Heart right ventricle (tissue), 16 donors: ENCODE data around the gene TST. TPM values are rescaled to one million over a fixed set of nuclear protein-coding genes. Genes with fewer than 3 reads are reported as not detected.

Experiments used
- ATAC-seq, 8 donors: fragments of 200-7000 bp; cut with Tn5 transposase; one replicate each; pipeline ENCODE4 v1.9.1; 2020; ENCODE audit warnings: mild to moderate bottlenecking in 8 of 8, moderate library complexity in 8 of 8, moderate number of reproducible peaks in 1 of 8
- DNase-seq, 2 donors: peaks; one replicate each; pipeline ENCODE4 v3.0.0-alpha.2; 2020
- H3K27ac ChIP-seq, 10 donors: fragments of 200-600 bp; sonication (generic) in 2 of 10; one replicate each; pipeline versions ENCODE4 v1.5.0 to v1.8.0; 2020 to 2022; ENCODE audit warnings: mild to moderate bottlenecking in 3 of 10
- H3K27me3 ChIP-seq, 7 donors: fragments of 200-600 bp; one replicate each; pipeline ENCODE4 v1.8.0; 2021 to 2022; ENCODE audit warnings: mild to moderate bottlenecking in 2 of 7
- H3K36me3 ChIP-seq, 9 donors: fragments of 200-600 bp; sonication (generic) in 1 of 9; one replicate each; pipeline versions ENCODE4 v1.5.0 to v1.8.0; 2020 to 2022; ENCODE audit warnings: mild to moderate bottlenecking in 2 of 9
- H3K4me1 ChIP-seq, 9 donors: fragments of 200-600 bp; sonication (generic) in 1 of 9; one replicate each; pipeline versions ENCODE4 v1.5.0 to v1.8.0; 2020 to 2022; ENCODE audit warnings: mild to moderate bottlenecking in 4 of 9
- H3K4me3 ChIP-seq, 10 donors: fragments of 200-600 bp; sonication (generic) in 2 of 10; one replicate each; pipeline versions ENCODE4 v1.5.0 to v1.8.0; 2020 to 2022; ENCODE audit warnings: mild to moderate bottlenecking in 7 of 10, moderate library complexity in 2 of 10
- H3K9me3 ChIP-seq, 11 donors: fragments of 200-600 bp in 10 of 11; sonication (generic) in 2 of 11; one replicate each; pipeline versions ENCODE4 v1.5.0 to v1.8.0; 2013 to 2022; ENCODE audit warnings: mild to moderate bottlenecking in 2 of 11, control low read depth in 1 of 11, moderate library complexity in 1 of 11
- WGBS, 2 donors: extraction: QIAGEN DNeasy Blood & Tissue Kit; methylation state at CpG; one replicate each; pipeline ENCODE4 v1.1.7; 2013; ENCODE audit warnings: inconsistent platforms in 1 of 2; 5-methylcytosine and 5-hydroxymethylcytosine counted together
- intact Hi-C, 10 donors: fragments of 100-400 bp; cut with DNase I; formaldehyde crosslinking; loops; one replicate each; pipeline versions ENCODE4 v1.11.1 to v1.14.2; 2022
- polyA plus RNA-seq, 2 donors: library from polyadenylated mRNA; stranded (reverse); fragments of 200-250 nt; gene quantifications; one replicate each; pipeline ENCODE4 v1.2.3, GENCODE V29; 2013
- total RNA-seq, 10 donors: library from RNA; stranded (reverse); fragmentation: NEBNext Ultra II Directional in 3 of 10; extraction: Animal tissue kit (Norgen Biotek cat#: 25700) in 3 of 10; gene quantifications; one replicate each; pipeline versions ENCODE4 v1.2.1 to v1.2.4, GENCODE V29; 2021 to 2023
- TF ChIP-seq, protein P1 (sequence below), 9 donors: fragments of 200-600 bp; sonication (generic) in 2 of 9; IDR thresholded peaks; one replicate each; pipeline versions ENCODE4 v1.5.0 to v1.8.0; 2021 to 2022; ENCODE audit warnings: antibody characterized with exemption in 9 of 9, mild to moderate bottlenecking in 5 of 9, moderate library complexity in 1 of 9
- donor health status: Arrhythmogenic right ventricular cardiomyopathy.
- donor health status: ischemic (EF 13 %, LVEDD 7.1; RV severe dilation, severe dysfunction).
- donor health status: healthy with polysubstance abuse.
- donor health status: DM: no; HTN: yes; CAD: no.
- donor health status: DM: no; HTN: no; CAD: no.
- donor health status: ischemic (EF 25% LVEDD 6.9; RV normal size, moderate dysfunction).
- donor health status: ischemic (EF 25% LVEDD 5.7; RV mildly dilated, moderate dysfunction).
- donor health status: healthy.
- donor health status: DM: yes; HTN: yes; CAD: no.
- donor health status: Ischemic cardiomyopathy.
- donor health status: ischemic (EF 35%, LVEDD 5.7; RV mildly dilated, moderate dysfunction).
- donor health status: nonischemic (EF 11% LVEDD 7.7; RV severe dilation, severe dysfunction).
- donor health status: DM: yes; HTN: yes; CAD: no.
- donor health status: PGD.
- donor health status: ischemic (EF 29% LVEDD 5.4; RV normal size, mild dysfunction).
- donor health status: nonischemic (EF 23%, LVEDD 6.1; RV moderate dilation, normal function).

The TST gene
- total and polyA plus RNA-seq, 12 donors, result 34.1 to 87.4 (median 50.6) TPM

DNA sequence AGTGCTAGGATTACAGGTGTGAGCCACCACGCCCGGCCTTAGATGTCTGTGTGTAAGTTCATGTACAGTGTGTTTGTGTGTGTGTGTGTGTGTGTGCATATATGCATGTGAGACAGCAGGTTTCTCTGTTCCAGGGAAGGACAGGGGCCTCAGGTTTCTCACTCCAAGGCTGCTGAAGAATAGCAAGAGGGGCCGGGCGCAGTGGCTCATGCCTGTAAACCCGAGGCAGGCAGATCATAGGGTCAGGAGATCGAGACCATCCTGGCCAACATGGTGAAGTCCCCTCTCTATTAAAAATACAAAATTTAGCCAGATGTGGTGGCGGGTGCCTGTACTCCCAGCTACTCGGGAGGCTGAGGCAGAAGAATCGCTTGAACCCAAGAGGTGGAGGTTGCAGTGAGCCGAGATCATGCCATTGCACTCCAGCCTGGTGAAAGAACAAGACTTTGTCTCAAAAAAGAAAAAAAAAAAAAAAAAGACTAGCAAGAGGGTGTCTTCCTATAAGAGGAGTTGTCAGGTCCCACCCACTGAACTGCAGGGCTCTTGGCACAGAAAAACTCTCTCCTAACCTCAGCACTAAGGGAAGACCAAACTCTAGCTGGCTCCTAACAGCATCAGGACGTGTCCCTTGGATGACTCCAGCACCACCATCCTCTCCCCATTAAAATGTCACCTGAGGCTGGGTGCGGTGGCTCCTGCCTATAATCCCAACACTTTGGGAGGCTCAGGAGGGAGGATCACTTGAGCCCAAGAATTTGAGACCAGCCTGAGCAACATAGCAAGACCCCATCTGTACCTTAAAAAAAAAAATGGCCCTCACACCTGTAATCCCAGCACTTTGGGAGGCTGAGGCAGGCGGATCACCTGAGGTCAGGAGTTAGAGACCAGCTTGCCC, 40.0 kb downstream of the TST start:
- intact Hi-C loops, result loop anchor here (2.0 to 10.0 kb wide), 7 partner anchors 63 to 198 kb away; no protein-coding TSS in a partner anchor
- H3K4me1 ChIP-seq, result peaks cover 0 to 11% (median 5%) of the 10 kb centered on the region in 9 donors
- DNase-seq (no peak), ATAC-seq (no peak)
- no peaks in the 10 kb centered on the region for H3K36me3 ChIP-seq
- TF ChIP-seq, protein P1, sequence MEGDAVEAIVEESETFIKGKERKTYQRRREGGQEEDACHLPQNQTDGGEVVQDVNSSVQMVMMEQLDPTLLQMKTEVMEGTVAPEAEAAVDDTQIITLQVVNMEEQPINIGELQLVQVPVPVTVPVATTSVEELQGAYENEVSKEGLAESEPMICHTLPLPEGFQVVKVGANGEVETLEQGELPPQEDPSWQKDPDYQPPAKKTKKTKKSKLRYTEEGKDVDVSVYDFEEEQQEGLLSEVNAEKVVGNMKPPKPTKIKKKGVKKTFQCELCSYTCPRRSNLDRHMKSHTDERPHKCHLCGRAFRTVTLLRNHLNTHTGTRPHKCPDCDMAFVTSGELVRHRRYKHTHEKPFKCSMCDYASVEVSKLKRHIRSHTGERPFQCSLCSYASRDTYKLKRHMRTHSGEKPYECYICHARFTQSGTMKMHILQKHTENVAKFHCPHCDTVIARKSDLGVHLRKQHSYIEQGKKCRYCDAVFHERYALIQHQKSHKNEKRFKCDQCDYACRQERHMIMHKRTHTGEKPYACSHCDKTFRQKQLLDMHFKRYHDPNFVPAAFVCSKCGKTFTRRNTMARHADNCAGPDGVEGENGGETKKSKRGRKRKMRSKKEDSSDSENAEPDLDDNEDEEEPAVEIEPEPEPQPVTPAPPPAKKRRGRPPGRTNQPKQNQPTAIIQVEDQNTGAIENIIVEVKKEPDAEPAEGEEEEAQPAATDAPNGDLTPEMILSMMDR (IDR thresholded peaks at IDR 0.05), result no peak
- H3K27me3 ChIP-seq, result peaks cover 0 to 35% (median 16%) of the 10 kb centered on the region in 7 donors
- no peak overlapping the region for H3K27ac ChIP-seq
- no peak overlapping the region for H3K4me3 ChIP-seq
- 88 to 89% methylated on average over 13 of the region's 13 CpGs for WGBS, 2 donors
- H3K9me3 ChIP-seq, result no peaks in the 10 kb centered on the region

DNA sequence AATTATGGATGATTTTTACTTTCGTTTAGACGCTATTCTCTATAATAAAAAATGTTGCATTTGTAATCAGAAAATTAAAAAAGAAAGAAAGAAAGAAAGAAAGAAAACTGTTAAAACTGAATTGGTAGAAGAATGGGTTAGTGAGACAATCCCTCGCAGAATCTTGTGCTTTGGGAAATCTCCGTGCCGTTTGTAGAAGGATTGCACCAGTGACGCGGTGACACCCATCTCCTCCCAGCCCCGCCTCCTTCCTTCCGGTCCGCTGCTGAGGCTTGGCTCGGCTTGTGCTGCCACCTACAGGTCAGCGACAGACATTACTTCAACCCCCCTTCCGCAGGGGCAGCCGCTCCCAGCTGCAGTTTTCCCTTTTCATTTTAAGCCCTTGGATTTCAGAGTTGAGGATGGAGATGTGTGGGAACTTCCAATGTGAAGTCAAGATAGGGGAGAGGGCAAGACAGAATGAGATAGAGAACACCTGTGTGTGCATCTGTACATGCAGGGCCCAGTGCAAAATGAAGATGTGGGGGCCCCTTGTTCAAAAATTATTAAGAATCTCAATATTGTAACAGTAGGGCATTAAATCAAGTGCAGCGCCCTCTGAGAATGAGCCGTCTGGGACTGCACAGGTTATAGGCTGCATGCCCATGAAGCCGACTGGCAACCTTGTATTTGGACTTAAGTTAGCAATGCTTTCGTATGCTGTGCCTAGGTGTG, 41.1 kb downstream of the TST start:
- Histone ChIP-seq H3K27me3 (peaks cover 0 to 26% (median 11%) of the 10 kb centered on the region in 7 donors), H3K4me1 (peaks cover 0 to 11% (median 5%) of the 10 kb centered on the region in 9 donors), H3K36me3 (no peaks in the 10 kb centered on the region), H3K9me3 (no peaks in the 10 kb centered on the region), H3K4me3 (peak overlapping the region in 9 of 10 donors; percentile 24 to 57 (median 52)), H3K27ac (peak overlapping the region in 2 of 10 donors; percentile 16 to 80)
- intact Hi-C loops, result loop anchor here (1.0 to 10.0 kb wide), 9 partner anchors 64 to 197 kb away; no protein-coding TSS in a partner anchor
- peak; percentile 90 to 91 for DNase-seq
- peak; percentile 94 to 98 (median 97) for ATAC-seq
- WGBS, 2 donors, result 17% methylated on average over 18 of the region's 18 CpGs
- TF ChIP-seq, protein P1 (IDR thresholded peaks at IDR 0.05), result peak; percentile 90 to 99 (median 96)

DNA sequence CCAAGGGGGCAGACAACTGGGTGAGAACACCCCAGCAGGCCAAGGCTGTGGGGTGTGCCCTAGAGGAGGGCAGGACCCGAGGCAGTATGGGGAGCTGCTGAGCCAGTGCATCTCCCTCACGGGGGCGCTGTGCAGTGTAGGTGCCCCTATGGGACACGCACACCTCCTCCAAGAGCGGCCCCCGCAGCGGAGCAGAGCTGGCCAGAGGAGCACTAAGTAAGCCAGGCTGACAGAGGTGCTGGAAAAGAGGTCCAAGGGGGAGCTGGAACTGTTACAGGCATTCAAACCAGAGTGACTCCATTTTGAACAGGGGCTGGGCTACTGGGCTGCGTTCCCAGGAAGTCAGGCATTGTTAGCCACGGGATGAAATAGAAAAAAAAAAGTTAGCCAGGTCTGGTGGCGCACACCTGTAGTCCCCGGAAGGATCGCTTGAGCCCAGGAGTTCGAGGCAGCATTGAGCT, 41.8 kb downstream of the TST start:
- H3K4me1 ChIP-seq, result peaks cover 0 to 11% (median 5%) of the 10 kb centered on the region in 9 donors
- H3K27ac ChIP-seq, result peak overlapping the region in 2 of 10 donors; percentile 16 to 80
- H3K4me3 ChIP-seq, result peak overlapping the region in 9 of 10 donors; percentile 24 to 57 (median 52)
- H3K36me3 ChIP-seq, result no peaks in the 10 kb centered on the region
- TF ChIP-seq, protein P1 (IDR thresholded peaks at IDR 0.05), result peak in 6 of 9 donors; percentile 5 to 39 (median 28)
- DNase-seq (peak; percentile 36 to 63), ATAC-seq (peak; percentile 61 to 83 (median 72))
- no peaks in the 10 kb centered on the region for H3K9me3 ChIP-seq
- intact Hi-C loops, result loop anchor here in 8 of 10 donors (5.0 to 10.0 kb wide), 5 partner anchors 65 to 195 kb away; no protein-coding TSS in a partner anchor
- peaks cover 0 to 20% (median 4%) of the 10 kb centered on the region in 7 donors for H3K27me3 ChIP-seq
- 19 to 22% methylated on average over 13 of the region's 13 CpGs for WGBS, 2 donors

DNA sequence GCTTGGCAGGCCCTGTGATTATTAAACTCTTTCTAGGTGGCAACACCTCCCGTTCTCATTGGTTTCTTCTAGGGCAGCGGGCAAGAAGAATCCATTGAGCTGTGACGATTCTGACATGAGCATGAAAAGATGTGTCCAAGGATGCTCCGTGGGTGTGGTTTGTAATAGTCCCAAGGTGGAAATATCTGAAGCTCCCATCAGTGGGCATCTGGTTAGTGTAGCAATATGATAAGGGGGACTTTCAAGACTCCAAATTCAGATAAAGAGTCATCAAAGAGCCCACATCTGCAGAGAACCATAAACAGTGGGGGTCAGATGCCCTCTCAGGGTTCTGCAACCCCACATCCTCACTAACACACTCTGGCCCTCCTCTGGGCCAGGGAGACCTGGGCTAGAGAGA, 42.6 kb downstream of the TST start:
- TF ChIP-seq, protein P1 (IDR thresholded peaks at IDR 0.05), result no peak
- intact Hi-C loops, result loop anchor here in 8 of 10 donors (5.0 to 10.0 kb wide), 5 partner anchors 66 to 194 kb away; no protein-coding TSS in a partner anchor
- H3K4me1 ChIP-seq, result peaks cover 0 to 11% (median 5%) of the 10 kb centered on the region in 9 donors
- ATAC-seq, result no peak
- WGBS, 2 donors, result 85 to 90% methylated on average over 4 of the region's 4 CpGs
- peak overlapping the region in 1 of 10 donors; percentile 80 for H3K27ac ChIP-seq
- H3K4me3 ChIP-seq, result no peak overlapping the region
- DNase-seq, result no peak
- peaks cover 0 to 12% (median 0%) of the 10 kb centered on the region in 7 donors for H3K27me3 ChIP-seq
- no peaks in the 10 kb centered on the region for H3K36me3 ChIP-seq
- H3K9me3 ChIP-seq, result no peaks in the 10 kb centered on the region
